Small intestine (tissue), 7 donors: Measurements from ENCODE around the gene SYNRG. TPM values are rescaled to one million over a fixed set of nuclear protein-coding genes. Genes with fewer than 3 reads are reported as not detected.
A peak's percentile ranks its signal among the peaks of the same experiment; 100 is the strongest.
"Not testable (repeated sequence)": the region's sequence is repeated elsewhere in the genome, so short reads cannot be mapped to it uniquely, and the experiment has no call there.

Experiments
- DNase-seq, 2 donors: peaks; one replicate each; pipeline versions ENCODE4 v3.0.0 to v3.0.0-alpha.2; 2013
- FAIRE-seq: peaks from 2 replicates; lab custom pipeline; 2012; peaks lifted over from hg19 to GRCh38; lab: Jason Lieb, UNC
- H3K27ac ChIP-seq, 3 donors: one replicate each; pipeline ENCODE4 v1.5.1; 2013; ENCODE audit warnings: low read length in 2 of 3, mild to moderate bottlenecking in 2 of 3, control low read depth in 1 of 3, inconsistent platforms in 1 of 3, low read depth in 1 of 3, moderate library complexity in 1 of 3
- H3K27me3 ChIP-seq, 3 donors: one replicate each; pipeline ENCODE4 v1.6.1; 2013; ENCODE audit warnings: low read length in 3 of 3, inconsistent platforms in 1 of 3; ENCODE audit not compliant: control insufficient read depth in 3 of 3, insufficient read depth in 3 of 3
- H3K36me3 ChIP-seq, 3 donors: one replicate each; pipeline ENCODE4 v1.6.1; 2013; ENCODE audit warnings: low read length in 3 of 3, inconsistent platforms in 1 of 3, low read depth in 1 of 3, mild to moderate bottlenecking in 1 of 3, moderate library complexity in 1 of 3; ENCODE audit not compliant: control insufficient read depth in 3 of 3, insufficient read depth in 2 of 3
- H3K4me1 ChIP-seq, 3 donors: one replicate each; pipeline ENCODE4 v1.6.1; 2013; ENCODE audit warnings: low read length in 2 of 3, inconsistent platforms in 1 of 3, low read depth in 1 of 3, mild to moderate bottlenecking in 1 of 3, moderate library complexity in 1 of 3; ENCODE audit not compliant: control insufficient read depth in 3 of 3, insufficient read depth in 2 of 3
- H3K4me3 ChIP-seq, 3 donors: one replicate each; pipeline ENCODE4 v1.5.1; 2013; ENCODE audit warnings: low read length in 3 of 3, control low read depth in 1 of 3, inconsistent platforms in 1 of 3, low read depth in 1 of 3, mild to moderate bottlenecking in 1 of 3, moderate library complexity in 1 of 3
- H3K9me3 ChIP-seq, 2 donors: one replicate each; pipeline ENCODE4 v1.6.1; 2013; ENCODE audit warnings: low read depth in 1 of 2, low read length in 1 of 2; ENCODE audit not compliant: control insufficient read depth in 2 of 2, insufficient read depth in 1 of 2
- WGBS, 3 donors: extraction: QIAGEN DNeasy Blood & Tissue Kit; methylation state at CpG; one replicate each; pipeline ENCODE4 v1.1.7; 2013; 5-methylcytosine and 5-hydroxymethylcytosine counted together
- polyA plus RNA-seq, 4 donors: library from polyadenylated mRNA; stranded (reverse) in 3 of 4; unstranded in 1 of 4; fragments of 200-250 nt in 3 of 4; fragments of 120-200 nt in 1 of 4; gene quantifications; one replicate each; pipeline versions ENCODE4 v1.2.1 to v1.2.3, GENCODE V29; 2013
- donor health status: healthy with polysubstance abuse.
- donor health status: control.
- donor health status: control.
- donor health status: Bipolar disorder and iron deficiency.
- donor health status: healthy.

The SYNRG gene
- polyA plus RNA-seq, 4 donors, result 7.6 to 35.8 (median 9.2) TPM

GRCh38 chr17:37610971-37611370 lies 1.8 kb upstream of the SYNRG start:
- no peak overlapping the region for H3K27ac ChIP-seq
- no peaks in the 10 kb centered on the region for H3K9me3 ChIP-seq
- DNase-seq, result no peak
- H3K36me3 ChIP-seq, result peaks cover 6 to 12% (median 6%) of the 10 kb centered on the region in 3 donors
- H3K4me3 ChIP-seq, result no peak overlapping the region
- FAIRE-seq, result no peak
- peaks cover 0 to 6% (median 0%) of the 10 kb centered on the region in 3 donors for H3K4me1 ChIP-seq
- no peaks in the 10 kb centered on the region for H3K27me3 ChIP-seq
- WGBS, 3 donors, result 94 to 95% (median 94%) methylated on average over 1 of the region's 1 CpG

DNA sequence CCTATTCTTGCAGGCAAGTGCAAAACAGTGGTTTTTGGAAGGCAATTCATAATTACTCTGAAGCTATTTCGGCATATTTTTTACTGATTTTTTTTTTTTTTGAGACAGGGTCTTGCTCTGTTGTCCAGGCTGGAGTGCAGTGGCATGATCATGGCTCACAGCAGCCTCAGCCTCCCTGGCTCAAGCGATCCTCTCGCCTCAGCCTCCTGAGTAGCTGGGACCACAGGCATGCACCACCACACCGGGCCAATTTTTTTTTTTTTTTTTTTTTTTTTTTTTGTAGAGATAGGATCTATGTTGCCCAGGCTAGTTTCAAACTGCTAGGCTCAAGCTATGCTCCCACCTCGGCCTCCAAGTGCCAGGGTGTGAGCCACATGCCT lies 813 bp upstream of the SYNRG start:
- 70 to 91% (median 78%) methylated on average over 5 of the region's 5 CpGs for WGBS, 3 donors
- Histone ChIP-seq H3K27ac (peak overlapping the region in 2 of 3 donors; percentile 26 to 82), H3K4me3 (peak overlapping the region in 2 of 3 donors; percentile 84 to 99)

DNA sequence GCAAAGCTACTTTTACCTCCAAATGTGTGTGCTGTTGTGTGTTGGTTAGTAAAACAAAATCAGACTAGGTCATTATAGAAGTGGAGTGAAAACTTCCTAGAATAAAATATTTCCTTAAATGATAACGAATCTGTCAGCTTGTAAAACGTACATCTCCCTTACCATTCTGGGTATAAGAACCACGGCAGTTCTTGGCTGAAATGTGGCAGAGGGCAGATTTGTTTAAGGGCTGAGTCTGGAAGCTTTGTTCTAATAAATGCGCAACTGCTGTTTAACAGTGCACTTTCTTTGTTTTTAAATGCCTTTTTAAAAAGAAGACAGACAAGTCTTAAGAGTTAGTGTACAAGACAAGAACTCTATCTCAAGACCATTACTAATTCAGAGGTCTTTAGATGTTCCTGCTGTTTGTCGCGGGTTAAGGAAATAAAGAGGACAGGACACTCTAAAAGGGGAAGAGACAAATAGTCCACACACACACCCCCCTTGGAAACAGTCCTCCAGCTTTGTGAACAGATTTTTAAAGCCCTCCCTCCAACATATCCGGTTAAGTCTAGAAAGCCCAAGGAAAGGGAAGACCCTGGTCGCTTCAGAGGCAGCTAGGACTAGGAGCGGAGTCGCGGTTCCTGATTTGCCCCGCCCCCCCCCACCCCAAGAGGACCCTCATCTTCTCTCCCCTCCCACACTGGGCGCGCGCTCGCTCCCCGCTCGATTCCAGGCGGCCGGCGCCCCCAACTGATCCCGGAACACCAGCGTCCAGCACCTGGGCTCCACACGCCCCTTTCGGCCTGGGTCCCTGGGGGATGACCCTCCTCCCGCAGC lies 658 bp downstream of the SYNRG start:
- H3K27ac ChIP-seq, result peak overlapping the region; percentile 80 to 93 (median 85)
- peaks cover 2 to 6% (median 2%) of the 10 kb centered on the region in 3 donors for H3K36me3 ChIP-seq
- no peak for FAIRE-seq
- peak overlapping the region; percentile 84 to 100 (median 99) for H3K4me3 ChIP-seq
- H3K4me1 ChIP-seq, result peaks cover 0 to 9% (median 0%) of the 10 kb centered on the region in 3 donors
- 0% methylated on average over 25 to 26 of the region's 26 CpGs for WGBS, 3 donors
- no peaks in the 10 kb centered on the region for H3K27me3 ChIP-seq
- peak in 1 of 2 donors; percentile 35 for DNase-seq
- H3K9me3 ChIP-seq, result peaks cover 0 to 3% of the 10 kb centered on the region in 2 donors

More for the DNA sequence above, 813 bp upstream of the SYNRG start:
- DNase-seq, H3K27me3 ChIP-seq, H3K9me3 ChIP-seq, H3K4me1 ChIP-seq, H3K36me3 ChIP-seq, FAIRE-seq: not testable (repeated sequence)

GRCh38 chr17:37607637-37608331 lies 1.4 kb downstream of the SYNRG start:
- Histone ChIP-seq H3K4me3 (peak overlapping the region; percentile 84 to 100 (median 99)), H3K36me3 (peaks cover 0 to 6% (median 2%) of the 10 kb centered on the region in 3 donors), H3K9me3 (peaks cover 0 to 3% of the 10 kb centered on the region in 2 donors), H3K4me1 (peaks cover 0 to 9% (median 0%) of the 10 kb centered on the region in 3 donors), H3K27ac (peak overlapping the region; percentile 20 to 85 (median 66)), H3K27me3 (no peaks in the 10 kb centered on the region)
- DNase-seq (peak in 1 of 2 donors; percentile 45), FAIRE-seq (no peak)
- WGBS, 3 donors, result 56 to 72% (median 58%) methylated on average over 26 of the region's 26 CpGs

DNA sequence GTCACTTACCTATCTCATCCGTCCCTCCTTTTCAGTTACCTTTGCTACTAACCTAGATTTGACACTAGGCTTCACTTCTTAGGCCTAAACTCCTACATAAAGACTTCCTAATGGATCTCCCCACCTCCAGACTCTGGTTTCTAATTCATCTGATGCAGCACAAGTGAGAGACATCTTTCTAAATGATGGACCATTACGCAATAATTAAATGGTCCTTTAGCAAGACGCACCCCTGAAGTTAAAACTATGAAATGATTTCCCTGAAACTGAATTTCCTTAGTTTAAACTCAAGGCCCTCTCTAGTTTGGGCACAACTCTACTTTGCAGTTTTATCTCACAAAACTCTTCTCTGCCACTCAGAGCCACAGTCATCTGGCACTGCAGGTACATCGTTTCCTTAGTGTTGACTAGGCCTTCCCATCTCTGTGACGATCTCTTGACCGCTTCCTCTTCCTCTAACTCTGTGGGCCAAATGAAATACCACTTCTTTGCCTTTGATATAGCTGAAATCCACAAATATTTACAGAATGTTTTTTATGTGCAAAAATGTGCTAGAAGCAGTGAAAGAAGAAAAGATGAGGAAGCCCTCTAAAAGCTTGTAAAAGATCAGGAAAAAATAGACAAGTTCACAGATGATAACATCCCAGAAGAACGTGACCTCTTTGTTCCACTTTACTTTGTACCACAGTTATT lies 3.3 kb downstream of the SYNRG start:
- H3K27me3 ChIP-seq, result no peaks in the 10 kb centered on the region
- peaks cover 0 to 7% (median 2%) of the 10 kb centered on the region in 3 donors for H3K36me3 ChIP-seq
- 68 to 82% (median 69%) methylated on average over 7 of the region's 7 CpGs for WGBS, 3 donors
- H3K4me1 ChIP-seq, result peaks cover 0 to 9% (median 0%) of the 10 kb centered on the region in 3 donors
- DNase-seq, result peak in 1 of 2 donors; percentile 52
- peak overlapping the region in 2 of 3 donors; percentile 32 to 60 for H3K27ac ChIP-seq
- H3K4me3 ChIP-seq, result peak overlapping the region in 1 of 3 donors; percentile 23
- FAIRE-seq, result no peak
- peaks cover 0 to 3% of the 10 kb centered on the region in 2 donors for H3K9me3 ChIP-seq

- FAIRE-seq (no peak), DNase-seq (no peak)
- Histone ChIP-seq H3K27ac (no peak overlapping the region), H3K36me3 (peaks cover 3 to 7% (median 5%) of the 10 kb centered on the region in 3 donors), H3K27me3 (no peaks in the 10 kb centered on the region), H3K4me3 (no peak overlapping the region), H3K9me3 (peaks cover 0 to 3% of the 10 kb centered on the region in 2 donors), H3K4me1 (peaks cover 0 to 8% (median 0%) of the 10 kb centered on the region in 3 donors)
- 77 to 87% (median 80%) methylated on average over 4 of the region's 4 CpGs for WGBS, 3 donors
These were observed 4.1 kb downstream of the SYNRG start for GRCh38 chr17:37605081-37605480.

GRCh38 chr17:37604556-37604955 lies 4.7 kb downstream of the SYNRG start:
- Histone ChIP-seq H3K4me1 (peaks cover 0 to 3% (median 0%) of the 10 kb centered on the region in 3 donors), H3K27me3 (no peaks in the 10 kb centered on the region)
- no peak for FAIRE-seq

DNA sequence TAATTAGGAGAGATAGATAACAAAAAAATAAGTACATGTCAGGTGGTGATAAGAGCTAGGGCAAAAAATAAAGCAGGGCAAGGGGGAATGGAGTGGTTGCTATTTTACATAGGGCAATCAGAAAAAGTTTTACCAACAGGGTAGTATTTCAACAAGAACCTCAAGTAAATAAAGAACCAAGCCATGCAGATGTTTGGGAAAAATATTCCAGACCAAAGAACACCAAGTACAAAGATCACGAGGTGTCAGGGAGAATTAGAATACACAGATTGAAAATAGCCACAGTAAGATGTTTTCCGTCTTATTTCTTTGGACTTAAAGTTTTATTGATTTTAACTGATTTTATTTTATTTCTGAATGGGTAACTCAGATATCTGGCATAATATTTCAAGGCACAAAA lies 11.1 kb downstream of the SYNRG start:
- WGBS, 3 donors, result 84 to 88% (median 85%) methylated on average over 2 of the region's 2 CpGs
- no peaks in the 10 kb centered on the region for H3K4me1 ChIP-seq
- H3K9me3 ChIP-seq, result no peaks in the 10 kb centered on the region
- DNase-seq (no peak), FAIRE-seq (no peak)
- no peaks in the 10 kb centered on the region for H3K27me3 ChIP-seq
- no peak overlapping the region for H3K27ac ChIP-seq
- no peak overlapping the region for H3K4me3 ChIP-seq
- H3K36me3 ChIP-seq, result peaks cover 5 to 20% (median 14%) of the 10 kb centered on the region in 3 donors

More at GRCh38 chr17:37604556-37604955, 4.7 kb downstream of the SYNRG start:
- Histone ChIP-seq H3K9me3 (peaks cover 0 to 3% of the 10 kb centered on the region in 2 donors), H3K27ac (peak overlapping the region in 2 of 3 donors; percentile 10 to 32), H3K4me3 (no peak overlapping the region), H3K36me3 (peaks cover 3 to 7% (median 5%) of the 10 kb centered on the region in 3 donors)
- no peak for DNase-seq
- whole genome bisulfite sequencing, 3 donors, result 67 to 80% (median 71%) methylated on average over 6 of the region's 6 CpGs
